ENCODE measurements around the gene RAD1.
A peak's percentile ranks its signal among the peaks of the same experiment; 100 is the strongest.

Gene RAD1

DNA sequence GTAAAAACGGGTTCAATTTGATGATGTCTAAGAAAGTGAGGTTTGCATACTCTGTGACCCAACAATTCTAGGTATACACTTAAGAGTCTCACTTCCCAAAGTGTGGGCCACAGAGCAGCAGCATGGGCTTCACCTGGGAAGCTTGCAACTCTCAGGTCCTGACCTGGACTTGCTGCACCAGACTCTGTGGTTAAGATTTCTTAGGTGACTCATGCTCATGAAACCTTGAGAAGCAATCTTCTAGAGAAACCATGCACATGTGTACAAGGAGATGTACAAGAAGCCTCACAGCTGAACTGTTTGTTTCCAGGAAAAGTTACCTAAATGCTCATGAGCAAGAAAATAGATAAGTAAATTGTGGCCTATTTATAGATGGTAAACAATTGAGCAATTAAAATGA, 44.0 kb upstream of the RAD1 start:
- H3K27ac ChIP-seq (ENCODE audit: extremely low read depth, low read depth, low read length), result no peak overlapping the region
- TF ChIP-seq ZNF391 (tag by site-specific recombination; IDR thresholded peaks at IDR 0.05; ENCODE audit: borderline replicate concordance, low read depth), result no peak
- 0 out of 2 replicates have a peak, but pooled peaks have one; percentile 14 for TF ChIP-seq PRDM1 (tag by site-specific recombination; IDR thresholded peaks at IDR 0.05)
- no peaks in the 10 kb centered on the region for H3K9me3 ChIP-seq (ENCODE audit: control insufficient read depth, insufficient read depth, low read depth, low read length)
- POLR2A ChIA-PET, result no interaction called here
- no peaks in the 10 kb centered on the region for H3K4me1 ChIP-seq (ENCODE audit: control insufficient read depth, insufficient read depth, low read length)
- CTCF ChIA-PET, result interaction anchor here (1.0 to 3.1 kb wide), 5 partner anchors 9 to 42 kb away, joined by 3 to 38 read pairs (median 6); no protein-coding TSS in a partner anchor
- no peak overlapping the region for H3K4me3 ChIP-seq (ENCODE audit: low read depth, low read length)
- peaks cover 18 to 29% of the 10 kb centered on the region in 2 experiments for H3K36me3 ChIP-seq (ENCODE audit: control insufficient read depth in 2 of 2, insufficient read depth in 1 of 2, low read length in 2 of 2)

DNA sequence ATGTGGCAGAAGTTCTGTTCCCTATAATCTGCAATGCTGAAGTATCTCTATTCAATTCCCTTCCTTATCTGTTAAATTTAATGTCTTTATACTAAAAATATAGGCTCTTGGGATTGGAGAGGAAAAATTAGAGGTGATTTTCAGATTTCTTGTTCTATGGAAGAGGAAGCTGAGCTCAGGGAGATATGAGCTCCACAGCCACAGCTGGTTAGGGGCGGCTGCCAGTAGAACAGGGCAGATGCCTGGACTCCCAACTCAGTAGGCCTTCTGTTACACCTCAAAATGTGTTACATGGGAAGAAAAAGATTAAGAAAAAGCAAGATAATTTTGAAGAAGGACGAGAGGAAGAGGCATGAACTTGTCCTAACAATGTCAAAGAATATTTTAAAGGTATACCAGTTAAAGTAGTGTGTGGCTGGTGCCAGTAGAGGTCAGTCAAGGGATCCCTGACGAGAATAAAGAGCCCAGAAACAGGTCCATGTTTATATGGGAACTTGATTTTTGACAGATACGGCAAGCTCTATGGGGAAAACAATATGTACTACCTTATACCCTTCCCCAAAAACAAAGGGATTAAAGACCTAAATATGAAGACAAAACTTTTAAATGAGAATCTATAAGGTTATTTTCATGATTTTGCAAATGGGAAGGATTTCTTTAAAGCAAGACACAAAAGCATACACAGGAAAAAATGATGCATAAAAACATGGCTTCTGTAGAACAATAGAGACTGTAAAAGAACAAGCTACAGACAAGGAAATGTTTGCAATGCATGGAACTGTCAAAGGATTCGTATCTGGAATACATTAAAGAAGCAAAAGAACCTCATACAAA, 42.8 kb upstream of the RAD1 start:
- CTCF ChIA-PET, result interaction anchor here (0.6 to 3.1 kb wide), 24 partner anchors 8 to 663 kb away, joined by 3 to 38 read pairs (median 4); partner anchors contain the start of genes BRIX1 and RAD1
- H3K27ac ChIP-seq (ENCODE audit: extremely low read depth, low read depth, low read length), result no peak overlapping the region
- no peaks in the 10 kb centered on the region for H3K4me1 ChIP-seq (ENCODE audit: control insufficient read depth, insufficient read depth, low read length)
- H3K9me3 ChIP-seq (ENCODE audit: control insufficient read depth, insufficient read depth, low read depth, low read length), result no peaks in the 10 kb centered on the region
- H3K36me3 ChIP-seq (ENCODE audit: control insufficient read depth in 2 of 2, insufficient read depth in 1 of 2, low read length in 2 of 2), result peaks cover 26 to 36% of the 10 kb centered on the region in 2 experiments
- no peak overlapping the region for H3K4me3 ChIP-seq (ENCODE audit: low read depth, low read length)
- peak; percentile 24; the same call in 1 of the 2 replicates for TF ChIP-seq CTCF (tag by site-specific recombination; IDR thresholded peaks at IDR 0.05)
- no peak for TF ChIP-seq ZNF521 (tag by site-specific recombination; IDR thresholded peaks at IDR 0.05)
- POLR2A ChIA-PET, result interaction anchor here (1.7 kb wide), 1 partner anchor 45 kb away, joined by 7 read pairs; no protein-coding TSS in a partner anchor

GRCh38 chr5:34957321-34957720, 42.0 kb upstream of the RAD1 start:
- H3K27ac ChIP-seq (ENCODE audit: extremely low read depth, low read depth, low read length), result no peak overlapping the region

DNA sequence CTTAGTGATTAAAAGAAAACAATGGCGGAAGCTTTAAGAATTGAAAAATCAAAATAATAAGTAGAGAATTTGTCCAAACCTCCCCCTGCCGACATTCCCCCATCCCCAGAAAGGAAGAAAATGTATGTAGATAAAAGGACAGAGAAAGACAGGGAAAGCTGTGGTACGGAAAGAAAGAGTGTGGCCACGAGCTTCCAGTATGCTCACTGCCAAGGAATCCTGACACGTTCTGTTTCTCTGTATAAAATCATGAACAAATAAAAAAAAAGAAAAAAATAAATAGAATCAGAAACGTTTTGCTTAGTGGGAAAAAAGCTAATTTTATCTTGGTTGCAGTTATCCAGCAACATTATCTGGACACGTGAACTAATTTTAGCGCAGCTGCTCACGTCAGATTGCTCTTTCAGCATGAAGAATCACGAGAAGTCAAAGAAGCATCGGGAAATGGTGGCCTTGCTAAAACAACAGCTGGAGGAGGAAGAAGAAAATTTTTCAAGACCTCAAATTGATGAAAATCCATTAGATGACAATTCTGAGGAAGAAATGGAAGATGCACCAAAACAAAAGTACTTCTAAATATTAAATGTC, 29.2 kb upstream of the RAD1 start:
- no peak overlapping the region for H3K4me3 ChIP-seq (ENCODE audit: low read depth, low read length)
- no peaks in the 10 kb centered on the region; the same call in 1 of the 2 replicates for H3K9me3 ChIP-seq (ENCODE audit: control insufficient read depth, insufficient read depth, low read depth, low read length)
- ChIA-PET CTCF (interaction anchor here (0.7 to 2.1 kb wide), 2 partner anchors 14 to 1361 kb away, joined by 3 to 11 read pairs; no protein-coding TSS in a partner anchor), POLR2A (interaction anchor here (1.7 to 2.2 kb wide), 2 partner anchors 15 to 29 kb away, joined by 6 read pairs; partner anchors contain the start of genes BRIX1, DNAJC21 and RAD1)
- no peaks in the 10 kb centered on the region for H3K4me1 ChIP-seq (ENCODE audit: control insufficient read depth, insufficient read depth, low read length)
- H3K36me3 ChIP-seq (ENCODE audit: control insufficient read depth in 2 of 2, insufficient read depth in 1 of 2, low read length in 2 of 2), result peaks cover 83 to 93% of the 10 kb centered on the region in 2 experiments
- TF ChIP-seq ZNF561 (tag by site-specific recombination; IDR thresholded peaks at IDR 0.05; ENCODE audit: borderline replicate concordance) (no peak), SP2 (tag by site-specific recombination; IDR thresholded peaks at IDR 0.05) (no peak), GLI4 (tag by site-specific recombination; IDR thresholded peaks at IDR 0.05) (no peak), MZF1 (tag by site-specific recombination; IDR thresholded peaks at IDR 0.05; ENCODE audit: borderline replicate concordance) (no peak), ZNF433 (tag by site-specific recombination; IDR thresholded peaks at IDR 0.05; ENCODE audit: low read depth) (no peak)
- TF ChIP-seq, protein P1, sequence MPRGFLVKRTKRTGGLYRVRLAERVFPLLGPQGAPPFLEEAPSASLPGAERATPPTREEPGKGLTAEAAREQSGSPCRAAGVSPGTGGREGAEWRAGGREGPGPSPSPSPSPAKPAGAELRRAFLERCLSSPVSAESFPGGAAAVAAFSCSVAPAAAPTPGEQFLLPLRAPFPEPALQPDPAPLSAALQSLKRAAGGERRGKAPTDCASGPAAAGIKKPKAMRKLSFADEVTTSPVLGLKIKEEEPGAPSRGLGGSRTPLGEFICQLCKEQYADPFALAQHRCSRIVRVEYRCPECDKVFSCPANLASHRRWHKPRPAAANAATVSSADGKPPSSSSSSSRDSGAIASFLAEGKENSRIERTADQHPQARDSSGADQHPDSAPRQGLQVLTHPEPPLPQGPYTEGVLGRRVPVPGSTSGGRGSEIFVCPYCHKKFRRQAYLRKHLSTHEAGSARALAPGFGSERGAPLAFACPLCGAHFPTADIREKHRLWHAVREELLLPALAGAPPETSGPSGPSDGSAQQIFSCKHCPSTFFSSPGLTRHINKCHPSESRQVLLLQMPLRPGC (tag by site-specific recombination; IDR thresholded peaks at IDR 0.05), result no peak
- H3K27ac ChIP-seq (ENCODE audit: extremely low read depth, low read depth, low read length), result no peak overlapping the region

More at GRCh38 chr5:34957321-34957720, 42.0 kb upstream of the RAD1 start:
- H3K9me3 ChIP-seq (ENCODE audit: control insufficient read depth, insufficient read depth, low read depth, low read length), result no peaks in the 10 kb centered on the region
- TF ChIP-seq ZNF580 (tag by site-specific recombination; IDR thresholded peaks at IDR 0.05), result no peak
- TF ChIP-seq ZNF133 (tag by site-specific recombination; IDR thresholded peaks at IDR 0.05), result no peak
- TF ChIP-seq OSR2 (tag by site-specific recombination; IDR thresholded peaks at IDR 0.05), result no peak
- TF ChIP-seq ZNF174 (tag by site-specific recombination; IDR thresholded peaks at IDR 0.05), result no peak
- TF ChIP-seq ZNF202 (tag by site-specific recombination; IDR thresholded peaks at IDR 0.05; ENCODE audit: borderline replicate concordance), result no peak
- TF ChIP-seq WT1 (tag by site-specific recombination; IDR thresholded peaks at IDR 0.05), result no peak
- no peak for TF ChIP-seq ZFP3 (tag by site-specific recombination; IDR thresholded peaks at IDR 0.05; ENCODE audit: low read depth)
- no peak for TF ChIP-seq ZBTB7A (tag by site-specific recombination; IDR thresholded peaks at IDR 0.05; ENCODE audit: low read depth)
- no peak for TF ChIP-seq ZNF48 (tag by site-specific recombination; IDR thresholded peaks at IDR 0.05)
- H3K4me1 ChIP-seq (ENCODE audit: control insufficient read depth, insufficient read depth, low read length), result no peaks in the 10 kb centered on the region
- H3K36me3 ChIP-seq (ENCODE audit: control insufficient read depth in 2 of 2, insufficient read depth in 1 of 2, low read length in 2 of 2), result peaks cover 34 to 43% of the 10 kb centered on the region in 2 experiments
- POLR2A ChIA-PET, result interaction anchor here (1.7 kb wide), 1 partner anchor 46 kb away, joined by 7 read pairs; no protein-coding TSS in a partner anchor
- H3K4me3 ChIP-seq (ENCODE audit: low read depth, low read length), result no peak overlapping the region
- CTCF ChIA-PET, result interaction anchor here (0.7 to 3.1 kb wide), 16 partner anchors 9 to 481 kb away, joined by 3 to 38 read pairs (median 6); partner anchors contain the start of genes BRIX1, DNAJC21 and RAD1
